ENCODE results near the gene TMEM40. TPM values are rescaled to one million over a fixed set of nuclear protein-coding genes. Genes with fewer than 3 reads are reported as not detected.

TMEM40 gene
- total RNA-seq, 4 donors from 2014 or later = 0.62 to 1.2 TPM; not detected in 2

- Histone ChIP-seq H3K9me3 (no peaks in the 10 kb centered on the region), H3K4me3 (no peak overlapping the region), H3K36me3 (no peaks in the 10 kb centered on the region), H3K27me3 (no peaks in the 10 kb centered on the region), H3K4me1 (peaks cover 11 to 17% of the 10 kb centered on the region in 2 donors), H3K27ac (no peak overlapping the region)
- in situ Hi-C loops (cut with MboI; ENCODE audit: low sequenced_read_pairs in 4 of 4) (loop anchor here in 3 of 4 donors (25.0 kb wide), 2 partner anchors 147 to 572 kb away; partner anchors contain the start of gene MKRN2 (in 1 of the 3)), intact Hi-C loops (cut with DNase I; ENCODE audit: low total_unique reads) (loop anchor here (5.0 kb wide), 2 partner anchors 133 to 152 kb away; partner anchors contain the start of genes MKRN2 and RPL32)
- ATAC-seq (no peak), DNase-seq (no peak)
- TF ChIP-seq CTCF (IDR thresholded peaks at IDR 0.05 in 4 of 5, conservative IDR thresholded peaks at IDR 0.05 in 1 of 5) (no peak), POLR2A (IDR thresholded peaks at IDR 0.05) (no peak)
Observed at GRCh38 chr3:12709334-12709733, 49.7 kb downstream of the TMEM40 start.

GRCh38 chr3:12708584-12709192, 50.4 kb downstream of the TMEM40 start:
- no peaks in the 10 kb centered on the region for H3K27me3 ChIP-seq
- H3K4me3 ChIP-seq = no peak overlapping the region
- no peak for TF ChIP-seq POLR2A (IDR thresholded peaks at IDR 0.05)
- peak in 1 of 5 experiments; percentile 13 for TF ChIP-seq CTCF (IDR thresholded peaks at IDR 0.05 in 4 of 5, conservative IDR thresholded peaks at IDR 0.05 in 1 of 5)
- H3K4me1 ChIP-seq = peaks cover 11 to 23% of the 10 kb centered on the region in 2 donors
- in situ Hi-C loops (cut with MboI; ENCODE audit: low sequenced_read_pairs in 4 of 4) = loop anchor here in 3 of 4 donors (25.0 kb wide), 2 partner anchors 146 to 571 kb away; partner anchors contain the start of gene MKRN2 (in 1 of the 3)
- intact Hi-C loops (cut with DNase I; ENCODE audit: low total_unique reads) = loop anchor here (5.0 kb wide), 2 partner anchors 134 to 151 kb away; partner anchors contain the start of genes MKRN2 and RPL32
- H3K9me3 ChIP-seq = no peaks in the 10 kb centered on the region
- H3K36me3 ChIP-seq = no peaks in the 10 kb centered on the region
- DNase-seq (peak; percentile 43 to 45), ATAC-seq (peak; percentile 31 to 47)
- H3K27ac ChIP-seq = peak overlapping the region in 1 of 4 donors; percentile 23

- no peaks in the 10 kb centered on the region for H3K27me3 ChIP-seq
- peaks cover 11 to 27% of the 10 kb centered on the region in 2 donors for H3K4me1 ChIP-seq
- H3K4me3 ChIP-seq = no peak overlapping the region
- intact Hi-C loops (cut with DNase I; ENCODE audit: low total_unique reads) (loop anchor here (2.0 to 5.0 kb wide), 3 partner anchors 91 to 150 kb away; partner anchors contain the start of genes MKRN2 and RPL32), in situ Hi-C loops (cut with MboI; ENCODE audit: low sequenced_read_pairs in 4 of 4) (loop anchor here in 3 of 4 donors (25.0 kb wide), 2 partner anchors 145 to 570 kb away; partner anchors contain the start of gene MKRN2 (in 1 of the 3))
- TF ChIP-seq POLR2A (IDR thresholded peaks at IDR 0.05) (no peak), CTCF (IDR thresholded peaks at IDR 0.05 in 4 of 5, conservative IDR thresholded peaks at IDR 0.05 in 1 of 5) (no peak)
- peak overlapping the region in 1 of 4 donors; percentile 10 for H3K27ac ChIP-seq
- DNase-seq (peak; percentile 50 to 62), ATAC-seq (peak; percentile 66 to 75)
- no peaks in the 10 kb centered on the region for H3K36me3 ChIP-seq
- no peaks in the 10 kb centered on the region for H3K9me3 ChIP-seq
Observed at GRCh38 chr3:12707449-12707848, 51.6 kb downstream of the TMEM40 start.

GRCh38 chr3:12706504-12707253, 52.4 kb downstream of the TMEM40 start:
- peak; percentile 78 to 89 for ATAC-seq

More at GRCh38 chr3:12706504-12707253, 52.4 kb downstream of the TMEM40 start:
- peak; percentile 36 to 76 for DNase-seq
- no peaks in the 10 kb centered on the region for H3K9me3 ChIP-seq
- no peaks in the 10 kb centered on the region for H3K27me3 ChIP-seq
- peak overlapping the region in 2 of 4 donors; percentile 21 to 49 for H3K27ac ChIP-seq
- H3K4me3 ChIP-seq = no peak overlapping the region
- peaks cover 11 to 27% of the 10 kb centered on the region in 2 donors for H3K4me1 ChIP-seq
- intact Hi-C loops (cut with DNase I; ENCODE audit: low total_unique reads) = loop anchor here (2.0 to 5.0 kb wide), 3 partner anchors 92 to 149 kb away; partner anchors contain the start of genes MKRN2 and RPL32
- in situ Hi-C loops (cut with MboI; ENCODE audit: low sequenced_read_pairs in 4 of 4) = loop anchor here in 3 of 4 donors (25.0 kb wide), 2 partner anchors 144 to 569 kb away; partner anchors contain the start of gene MKRN2 (in 1 of the 3)
- TF ChIP-seq POLR2A (IDR thresholded peaks at IDR 0.05) (no peak), CTCF (IDR thresholded peaks at IDR 0.05 in 4 of 5, conservative IDR thresholded peaks at IDR 0.05 in 1 of 5) (peak; percentile 38 to 76 (median 64))
- no peaks in the 10 kb centered on the region for H3K36me3 ChIP-seq
